IPS DF 6.9 (cell line): ENCODE data around the gene ASPSCR1.

Source experiments
- DNase-seq: peaks from one replicate; pipeline ENCODE4 v3.0.0-alpha.2; 2013; ENCODE audit warnings: low read depth, low spot score
- H3K27ac ChIP-seq: one replicate; pipeline ENCODE4 v1.5.1; 2013; ENCODE audit warnings: low read length, control low read depth
- H3K27me3 ChIP-seq: 2 replicates; pipeline ENCODE4 v1.6.1; 2013; ENCODE audit warnings: mild to moderate bottlenecking, low read length; ENCODE audit not compliant: control insufficient read depth, insufficient read depth
- H3K36me3 ChIP-seq: 2 replicates; pipeline ENCODE4 v1.6.1; 2013; ENCODE audit warnings: low read length; ENCODE audit not compliant: control insufficient read depth, insufficient read depth
- H3K4me1 ChIP-seq: 2 replicates; pipeline ENCODE4 v1.6.1; 2013; ENCODE audit warnings: low read length; ENCODE audit not compliant: control insufficient read depth, insufficient read depth
- H3K4me3 ChIP-seq: 2 replicates; pipeline ENCODE4 v1.5.1; 2013; ENCODE audit warnings: mild to moderate bottlenecking, low read length
- H3K9me3 ChIP-seq: 2 replicates; pipeline ENCODE4 v1.6.1; 2013; ENCODE audit warnings: low read length, inconsistent platforms; ENCODE audit not compliant: control insufficient read depth, insufficient read depth
- WGBS: extraction: QIAGEN DNeasy Blood & Tissue Kit; methylation state at CpG from one replicate; pipeline ENCODE4 v1.1.7; 2013; ENCODE audit warnings: mixed read lengths, missing lambda C conversion rate; ENCODE audit not compliant: insufficient read length, insufficient coverage; 5-methylcytosine and 5-hydroxymethylcytosine counted together

Gene ASPSCR1

DNA sequence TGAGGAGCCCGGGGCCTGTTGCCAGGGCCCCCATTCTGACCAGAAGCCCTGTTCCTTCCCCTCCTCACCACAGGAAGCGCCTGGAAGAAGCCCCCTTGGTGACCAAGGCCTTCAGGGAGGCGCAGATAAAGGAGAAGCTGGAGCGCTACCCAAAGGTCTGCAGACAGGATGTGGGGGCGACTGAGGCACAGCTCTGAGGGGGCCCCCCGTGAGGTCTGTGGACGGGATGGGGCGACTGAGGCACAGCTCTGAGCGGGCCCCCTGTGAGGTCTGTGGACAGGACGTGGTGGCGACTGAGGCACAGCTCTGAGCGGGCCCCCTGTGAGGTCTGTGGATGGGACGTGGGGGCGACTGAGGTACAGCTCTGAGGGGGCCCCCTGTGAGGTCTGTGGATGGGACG, 32.0 kb downstream of the ASPSCR1 start:
- H3K27me3 ChIP-seq, result no peaks in the 10 kb centered on the region
- no CpG with 5 or more reads among the region's 15 CpGs for WGBS
- H3K9me3 ChIP-seq, result no peaks in the 10 kb centered on the region
- no peak overlapping the region for H3K27ac ChIP-seq
- peaks cover 3% of the 10 kb centered on the region; the same call in 1 of the 2 replicates for H3K36me3 ChIP-seq
- DNase-seq, result no peak
- no peak overlapping the region for H3K4me3 ChIP-seq
- H3K4me1 ChIP-seq, result no peaks in the 10 kb centered on the region; the same call in 1 of the 2 replicates

- H3K36me3 ChIP-seq, result peaks cover 3% of the 10 kb centered on the region; the same call in 1 of the 2 replicates
- no peaks in the 10 kb centered on the region for H3K27me3 ChIP-seq
- no peaks in the 10 kb centered on the region; the same call in 1 of the 2 replicates for H3K4me1 ChIP-seq
- no CpG with 5 or more reads among the region's 39 CpGs for WGBS
- no peak overlapping the region for H3K4me3 ChIP-seq
- H3K27ac ChIP-seq, result no peak overlapping the region
- DNase-seq, result no peak
- no peaks in the 10 kb centered on the region for H3K9me3 ChIP-seq
Observed at GRCh38 chr17:82010575-82011525, 33.4 kb downstream of the ASPSCR1 start.

DNA sequence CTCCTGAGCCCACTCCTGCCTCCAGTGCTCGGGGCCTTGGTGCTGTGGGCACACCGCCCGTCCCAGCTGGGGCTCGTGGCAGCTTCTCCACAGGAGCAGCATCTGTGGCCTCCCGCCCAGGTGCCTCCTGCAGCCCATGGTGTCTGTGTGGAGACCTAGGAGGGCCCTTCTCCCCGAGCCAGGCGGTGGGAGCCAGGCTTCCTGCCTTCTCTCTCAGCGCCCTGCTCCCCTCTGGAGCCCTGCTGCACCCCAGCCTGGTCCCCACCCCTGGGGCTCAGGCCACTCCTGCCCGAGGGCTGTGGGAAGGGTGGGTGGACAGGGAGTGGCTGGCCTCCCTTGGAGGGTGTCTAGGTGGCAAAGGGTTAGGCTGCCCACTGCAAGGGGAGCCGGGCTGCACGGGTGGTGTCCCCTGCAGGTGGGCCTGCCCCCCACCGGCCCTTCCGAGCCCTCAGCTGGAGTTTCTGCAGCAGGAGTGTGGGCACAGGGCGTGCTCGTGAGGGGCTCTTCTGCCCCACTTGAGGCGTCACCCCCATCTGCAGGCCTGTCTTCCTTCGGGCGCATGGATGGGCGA, 34.3 kb downstream of the ASPSCR1 start:
- H3K36me3 ChIP-seq, result peaks cover 3% of the 10 kb centered on the region; the same call in 1 of the 2 replicates
- no peaks in the 10 kb centered on the region for H3K9me3 ChIP-seq
- DNase-seq, result no peak
- no peak overlapping the region for H3K27ac ChIP-seq
- WGBS, result no CpG with 5 or more reads among the region's 19 CpGs
- no peaks in the 10 kb centered on the region for H3K27me3 ChIP-seq
- H3K4me3 ChIP-seq, result no peak overlapping the region
- H3K4me1 ChIP-seq, result no peaks in the 10 kb centered on the region; the same call in 1 of the 2 replicates

GRCh38 chr17:82012261-82012639, 34.8 kb downstream of the ASPSCR1 start:
- no peaks in the 10 kb centered on the region; the same call in 1 of the 2 replicates for H3K4me1 ChIP-seq
- H3K27me3 ChIP-seq, result no peaks in the 10 kb centered on the region
- no peak for DNase-seq
- H3K9me3 ChIP-seq, result no peaks in the 10 kb centered on the region
- no peak overlapping the region for H3K27ac ChIP-seq
- no peak overlapping the region for H3K4me3 ChIP-seq
- no CpG with 5 or more reads among the region's 20 CpGs for WGBS
- peaks cover 3% of the 10 kb centered on the region; the same call in 1 of the 2 replicates for H3K36me3 ChIP-seq

- WGBS, result no CpG with 5 or more reads among the region's 19 CpGs
- H3K9me3 ChIP-seq, result no peaks in the 10 kb centered on the region
- no peaks in the 10 kb centered on the region for H3K27me3 ChIP-seq
- DNase-seq, result no peak
- H3K4me3 ChIP-seq, result no peak overlapping the region
- H3K36me3 ChIP-seq, result peaks cover 3% of the 10 kb centered on the region; the same call in 1 of the 2 replicates
- H3K4me1 ChIP-seq, result no peaks in the 10 kb centered on the region; the same call in 1 of the 2 replicates
- H3K27ac ChIP-seq, result no peak overlapping the region
Observed at GRCh38 chr17:82012640-82013295, 35.3 kb downstream of the ASPSCR1 start.

DNA sequence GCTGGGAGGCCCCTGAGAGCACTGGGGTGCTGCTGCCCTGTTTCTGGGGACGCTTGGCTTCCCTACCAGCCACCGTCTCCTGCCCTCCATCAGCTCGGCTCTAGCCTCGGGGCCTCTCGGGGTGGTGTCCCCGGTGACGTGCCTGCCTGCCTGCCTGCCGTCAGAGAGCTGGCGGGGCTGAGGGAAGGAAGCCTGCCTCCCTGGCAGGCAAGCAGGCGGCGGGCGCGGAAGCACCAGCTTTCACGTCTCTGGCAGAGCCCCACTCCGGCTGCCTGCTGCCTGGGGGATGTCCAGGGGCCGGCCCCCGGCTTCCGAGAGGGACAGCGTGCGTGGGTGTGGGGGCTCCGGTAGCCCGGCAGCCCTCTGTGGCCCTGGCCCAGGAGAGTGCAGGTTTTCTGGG, 35.9 kb downstream of the ASPSCR1 start:
- peaks cover 5% of the 10 kb centered on the region; the same call in 1 of the 2 replicates for H3K36me3 ChIP-seq
- no peaks in the 10 kb centered on the region; the same call in 1 of the 2 replicates for H3K4me1 ChIP-seq
- H3K9me3 ChIP-seq, result no peaks in the 10 kb centered on the region
- WGBS, result no CpG with 5 or more reads among the region's 22 CpGs
- H3K27me3 ChIP-seq, result no peaks in the 10 kb centered on the region
- H3K4me3 ChIP-seq, result no peak overlapping the region
- H3K27ac ChIP-seq, result no peak overlapping the region
- no peak for DNase-seq

GRCh38 chr17:82013772-82014321, 36.4 kb downstream of the ASPSCR1 start:
- Histone ChIP-seq H3K27me3 (no peaks in the 10 kb centered on the region), H3K36me3 (peaks cover 6% of the 10 kb centered on the region; the same call in 1 of the 2 replicates), H3K27ac (no peak overlapping the region), H3K9me3 (no peaks in the 10 kb centered on the region), H3K4me1 (no peaks in the 10 kb centered on the region; the same call in 1 of the 2 replicates), H3K4me3 (no peak overlapping the region)
- WGBS, result no CpG with 5 or more reads among the region's 16 CpGs
- DNase-seq, result no peak

GRCh38 chr17:82014432-82014831, 37.0 kb downstream of the ASPSCR1 start:
- Histone ChIP-seq H3K36me3 (peaks cover 6% of the 10 kb centered on the region; the same call in 1 of the 2 replicates), H3K9me3 (no peaks in the 10 kb centered on the region), H3K4me1 (no peaks in the 10 kb centered on the region; the same call in 1 of the 2 replicates), H3K27me3 (no peaks in the 10 kb centered on the region), H3K27ac (no peak overlapping the region), H3K4me3 (no peak overlapping the region)
- no peak for DNase-seq
- no CpG with 5 or more reads among the region's 23 CpGs for WGBS

- Histone ChIP-seq H3K36me3 (peaks cover 6% of the 10 kb centered on the region; the same call in 1 of the 2 replicates), H3K4me1 (no peaks in the 10 kb centered on the region; the same call in 1 of the 2 replicates)
- no CpG with 5 or more reads among the region's 13 CpGs for WGBS
Observed at GRCh38 chr17:82014971-82015310, 37.5 kb downstream of the ASPSCR1 start.

More at GRCh38 chr17:82014971-82015310, 37.5 kb downstream of the ASPSCR1 start:
- no peaks in the 10 kb centered on the region for H3K9me3 ChIP-seq
- no peak overlapping the region for H3K4me3 ChIP-seq
- no peaks in the 10 kb centered on the region for H3K27me3 ChIP-seq
- no peak overlapping the region for H3K27ac ChIP-seq
- no peak for DNase-seq
